Prostate gland (tissue), 2 donors: ENCODE measurements around the gene EGLN1. TPM values are rescaled to one million over a fixed set of nuclear protein-coding genes. Genes with fewer than 3 reads are reported as not detected.

ENCODE experiments used
- DNase-seq: peaks from one replicate; pipeline ENCODE4 v3.0.0-alpha.2; 2019; ENCODE audit warnings: low spot score
- H3K27ac ChIP-seq, 2 donors: fragments of 200-600 bp; sonication (generic); 2 replicates each; pipeline ENCODE4 v1.5.1; 2017 to 2019
- H3K27me3 ChIP-seq: fragments of 200-600 bp; sonication (generic); replicated peaks from 2 replicates; pipeline ENCODE4 v1.5.1; 2019; ENCODE audit not compliant: insufficient read depth
- H3K36me3 ChIP-seq, 2 donors: fragments of 200-600 bp; sonication (generic); 1 replicate in 1 of 2; 2 replicates in 1 of 2; pipeline versions ENCODE4 v1.5.1 to v1.8.1; 2017 to 2019
- H3K4me1 ChIP-seq: fragments of 200-600 bp; sonication (generic); replicated peaks from 2 replicates; pipeline ENCODE4 v1.5.1; 2019
- H3K4me3 ChIP-seq, 2 donors: fragments of 200-600 bp; sonication (generic); 2 replicates each; pipeline ENCODE4 v1.5.1; 2017 to 2019
- H3K9me3 ChIP-seq: fragments of 200-600 bp; sonication (generic); 2 replicates; pipeline ENCODE4 v1.5.1; 2017
- POLR2A ChIP-seq: fragments of 450-650 bp; IDR thresholded peaks from one replicate; pipeline ENCODE4 v1.6.1; 2016; ENCODE audit warnings: antibody characterized with exemption, mild to moderate bottlenecking
- POLR2AphosphoS5 ChIP-seq: sonication (generic); formaldehyde crosslinking; IDR thresholded peaks from one replicate; pipeline ENCODE4 v1.6.1; 2017; ENCODE audit warnings: antibody characterized with exemption
- WGBS: methylation state at CpG from one replicate; pipeline ENCODE4 v1.1.5; 2018; 5-methylcytosine and 5-hydroxymethylcytosine counted together
- intact Hi-C: fragments of 100-400 bp; cut with DNase I; formaldehyde crosslinking; loops from one replicate; pipeline ENCODE4 v1.14.2; 2022
- total RNA-seq, 2 donors: library from RNA; depleted of rRNA; stranded (reverse); fragments of >200 nt; gene quantifications; one replicate each; pipeline ENCODE4 v1.1.0, GENCODE V29; 2016
- TF ChIP-seq, protein P1 (sequence below), 4 experiments: fragments of 200-600 bp in 2 of 4; fragments of 450-650 bp in 2 of 4; sonication (generic) in 2 of 4; IDR thresholded peaks; 1 replicate in 3 of 4; 2 replicates in 1 of 4; pipeline ENCODE4 v1.5.1; 2016 to 2019; ENCODE audit warnings: antibody characterized with exemption in 4 of 4, mild to moderate bottlenecking in 2 of 4, moderate library complexity in 2 of 4

The EGLN1 gene
- total RNA-seq, 2 donors from 2014 or later = 32.2 to 61.5 TPM

DNA sequence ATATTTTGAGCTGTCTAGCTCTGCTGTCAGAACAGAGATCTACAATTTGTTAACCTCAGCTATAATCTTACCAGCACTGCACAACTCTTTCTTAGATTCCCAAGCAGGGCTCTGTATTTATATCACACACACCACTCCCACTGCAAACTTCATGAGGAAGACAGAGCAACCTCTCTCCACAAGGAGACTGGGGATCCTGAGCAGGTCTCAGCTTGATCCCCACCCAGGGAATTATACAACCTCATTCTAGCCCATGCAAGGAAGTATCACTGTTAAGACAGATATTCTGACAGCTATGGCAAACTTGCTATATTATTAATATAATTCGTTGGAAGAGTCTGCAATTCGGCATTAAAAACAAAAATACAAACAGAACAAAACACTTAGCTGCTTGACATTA lies 40.4 kb downstream of the EGLN1 start:
- Histone ChIP-seq H3K9me3 (no peaks in the 10 kb centered on the region), H3K27me3 (no peaks in the 10 kb centered on the region), H3K27ac (no peak overlapping the region), H3K36me3 (no peaks in the 10 kb centered on the region), H3K4me1 (no peaks in the 10 kb centered on the region), H3K4me3 (no peak overlapping the region)
- no peak for DNase-seq
- intact Hi-C loops = loop anchor here (5.0 kb wide), 1 partner anchor 41 kb away; the partner anchor contains the start of gene EGLN1
- WGBS = 44% methylated on average over 2 of the region's 2 CpGs
- no peak for TF ChIP-seq POLR2AphosphoS5
- no peak for TF ChIP-seq POLR2A
- TF ChIP-seq, protein P1, sequence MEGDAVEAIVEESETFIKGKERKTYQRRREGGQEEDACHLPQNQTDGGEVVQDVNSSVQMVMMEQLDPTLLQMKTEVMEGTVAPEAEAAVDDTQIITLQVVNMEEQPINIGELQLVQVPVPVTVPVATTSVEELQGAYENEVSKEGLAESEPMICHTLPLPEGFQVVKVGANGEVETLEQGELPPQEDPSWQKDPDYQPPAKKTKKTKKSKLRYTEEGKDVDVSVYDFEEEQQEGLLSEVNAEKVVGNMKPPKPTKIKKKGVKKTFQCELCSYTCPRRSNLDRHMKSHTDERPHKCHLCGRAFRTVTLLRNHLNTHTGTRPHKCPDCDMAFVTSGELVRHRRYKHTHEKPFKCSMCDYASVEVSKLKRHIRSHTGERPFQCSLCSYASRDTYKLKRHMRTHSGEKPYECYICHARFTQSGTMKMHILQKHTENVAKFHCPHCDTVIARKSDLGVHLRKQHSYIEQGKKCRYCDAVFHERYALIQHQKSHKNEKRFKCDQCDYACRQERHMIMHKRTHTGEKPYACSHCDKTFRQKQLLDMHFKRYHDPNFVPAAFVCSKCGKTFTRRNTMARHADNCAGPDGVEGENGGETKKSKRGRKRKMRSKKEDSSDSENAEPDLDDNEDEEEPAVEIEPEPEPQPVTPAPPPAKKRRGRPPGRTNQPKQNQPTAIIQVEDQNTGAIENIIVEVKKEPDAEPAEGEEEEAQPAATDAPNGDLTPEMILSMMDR (IDR thresholded peaks at IDR 0.05) = no peak

DNA sequence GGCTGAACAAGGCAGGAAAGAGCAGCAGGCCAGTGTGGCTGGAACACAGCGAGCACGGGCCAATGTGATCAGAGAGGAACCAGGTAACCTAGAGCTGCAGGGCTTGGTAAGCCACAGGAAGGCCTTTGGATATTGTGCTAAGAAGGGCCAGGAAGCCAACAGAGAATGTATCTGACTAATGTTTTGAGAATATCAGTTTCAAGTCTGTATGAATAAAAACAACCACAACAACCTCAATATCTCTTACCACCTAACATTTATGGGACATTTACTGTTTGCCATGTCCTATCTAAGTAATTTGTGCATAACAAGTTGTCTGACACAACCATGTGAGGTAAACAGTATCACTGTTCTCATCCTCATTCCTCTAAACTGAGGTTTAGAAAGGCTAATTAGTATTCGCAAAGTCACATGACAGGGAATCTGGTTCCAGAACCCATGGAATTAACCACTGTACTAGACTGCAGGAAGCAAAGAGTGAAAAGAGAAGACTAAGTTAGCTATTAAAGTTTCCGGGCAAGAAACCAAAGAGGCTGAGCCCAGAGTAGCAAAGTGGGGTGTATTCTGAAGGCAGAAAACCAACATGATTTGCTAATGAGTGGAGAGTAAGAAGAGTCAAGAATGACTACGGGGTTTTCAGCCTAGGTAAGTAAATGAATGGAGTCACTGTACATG lies 45.1 kb downstream of the EGLN1 start:
- no peaks in the 10 kb centered on the region for H3K27me3 ChIP-seq
- no peak overlapping the region for H3K27ac ChIP-seq
- WGBS = 78% methylated on average over 5 of the region's 5 CpGs
- H3K9me3 ChIP-seq = no peaks in the 10 kb centered on the region
- no peak for DNase-seq
- TF ChIP-seq POLR2A (no peak), POLR2AphosphoS5 (no peak)
- TF ChIP-seq, protein P1 (IDR thresholded peaks at IDR 0.05) = no peak
- H3K4me1 ChIP-seq = no peaks in the 10 kb centered on the region
- H3K36me3 ChIP-seq = no peaks in the 10 kb centered on the region
- no peak overlapping the region for H3K4me3 ChIP-seq
- intact Hi-C loops = no loop called here

DNA sequence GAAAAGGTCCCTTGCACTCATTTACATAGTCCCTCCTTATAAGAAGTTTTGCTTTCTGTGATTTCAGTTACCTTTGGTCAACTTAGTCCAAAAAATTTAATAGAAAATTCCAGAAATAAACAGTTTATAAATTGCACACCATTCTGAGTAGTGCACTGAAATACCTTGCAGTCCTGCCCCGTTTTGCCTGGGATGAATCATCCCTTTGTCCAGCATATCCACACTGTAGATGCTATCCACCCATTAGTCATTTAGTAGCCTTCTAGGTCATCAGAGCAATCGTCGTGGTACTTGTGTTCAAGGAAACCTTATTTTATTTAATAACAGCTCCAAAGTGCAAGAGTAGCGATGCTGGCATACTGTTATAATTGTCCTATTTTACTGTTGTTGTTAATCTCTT lies 46.0 kb downstream of the EGLN1 start:
- TF ChIP-seq, protein P1 (IDR thresholded peaks at IDR 0.05) = no peak
- no peak for TF ChIP-seq POLR2AphosphoS5
- no peak for TF ChIP-seq POLR2A
- no peaks in the 10 kb centered on the region for H3K4me1 ChIP-seq
- no peak overlapping the region for H3K27ac ChIP-seq
- WGBS = 86% methylated on average over 4 of the region's 4 CpGs
- no peaks in the 10 kb centered on the region for H3K36me3 ChIP-seq
- no peaks in the 10 kb centered on the region for H3K27me3 ChIP-seq
- DNase-seq = no peak
- H3K4me3 ChIP-seq = no peak overlapping the region
- H3K9me3 ChIP-seq = no peaks in the 10 kb centered on the region
- intact Hi-C loops = no loop called here

DNA sequence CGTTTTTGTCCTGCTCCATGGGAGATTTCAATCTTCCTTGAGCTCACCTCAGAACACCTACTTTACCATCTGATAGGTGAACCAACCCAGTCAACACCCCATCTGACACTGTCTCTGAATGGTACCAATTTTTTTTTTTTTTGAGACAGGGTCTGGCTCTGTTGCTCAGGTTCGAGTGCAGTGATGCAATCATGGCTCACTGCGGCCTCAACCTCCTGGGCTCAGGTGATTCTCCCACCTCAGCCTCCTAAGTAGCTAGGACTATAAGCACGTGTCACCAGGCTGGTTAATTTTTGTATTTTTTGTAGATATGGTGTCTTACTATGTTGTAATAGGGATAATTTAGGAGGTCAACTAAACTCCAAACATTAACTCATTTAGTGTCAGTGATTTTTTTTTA lies 47.7 kb downstream of the EGLN1 start:
- Histone ChIP-seq H3K9me3 (no peaks in the 10 kb centered on the region), H3K4me1 (no peaks in the 10 kb centered on the region), H3K27me3 (no peaks in the 10 kb centered on the region), H3K27ac (no peak overlapping the region), H3K36me3 (no peaks in the 10 kb centered on the region), H3K4me3 (no peak overlapping the region)
- 86% methylated on average over 4 of the region's 4 CpGs for WGBS
- intact Hi-C loops = no loop called here
- TF ChIP-seq POLR2A (no peak), POLR2AphosphoS5 (no peak)
- TF ChIP-seq, protein P1 (IDR thresholded peaks at IDR 0.05) = no peak
- no peak for DNase-seq

DNA sequence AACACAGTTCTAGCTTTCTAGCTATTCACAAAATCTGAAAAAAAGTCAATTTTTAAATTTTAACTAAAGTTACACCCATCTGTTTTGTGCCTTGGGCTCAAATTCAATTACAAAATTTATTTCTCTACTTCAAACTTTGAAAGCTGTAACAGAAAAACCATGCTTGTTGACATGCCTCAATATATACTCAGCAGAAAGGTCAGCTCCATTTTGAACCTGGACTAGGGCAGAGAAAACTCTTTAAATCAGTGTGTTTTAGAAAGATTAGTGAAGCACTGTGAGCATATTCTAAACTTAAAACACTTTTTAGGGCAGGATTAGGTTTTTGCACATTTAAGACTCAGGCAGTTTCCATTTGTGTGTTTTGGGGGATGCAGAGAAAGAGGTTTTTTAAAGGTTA lies 49.6 kb downstream of the EGLN1 start:
- DNase-seq = no peak
- Histone ChIP-seq H3K4me3 (no peak overlapping the region), H3K4me1 (no peaks in the 10 kb centered on the region), H3K27ac (no peak overlapping the region), H3K36me3 (no peaks in the 10 kb centered on the region), H3K9me3 (no peaks in the 10 kb centered on the region), H3K27me3 (no peaks in the 10 kb centered on the region)
- intact Hi-C loops = no loop called here
- TF ChIP-seq, protein P1 (IDR thresholded peaks at IDR 0.05) = no peak
- TF ChIP-seq POLR2AphosphoS5 (no peak), POLR2A (no peak)
